IMR-90 (cell line): ENCODE data around the gene AUNIP. TPM values are rescaled to one million over a fixed set of nuclear protein-coding genes. Genes with fewer than 3 reads are reported as not detected.

Experiments
- ATAC-seq: fragments of 200-7000 bp; cut with Tn5 transposase; 2 replicates; pipeline ENCODE4 v1.9.1; 2020; ENCODE audit warnings: low read depth, mild to moderate bottlenecking, moderate library complexity
- BruUV-seq: library from RNA; stranded (reverse); fragments of 400-500 nt; replicated peaks from 2 replicates; lab custom pipeline; 2021; lab: Mats Ljungman, UMichigan
- CTCF ChIA-PET: fragments of 300-600 bp; formaldehyde crosslinking; extraction: SDS; loops from one replicate; lab custom pipeline; 2021; ENCODE audit warnings: antibody characterized with exemption; lab: Yijun Ruan, JAX
- POLR2A ChIA-PET: fragments of 300-600 bp; sonication (Branson Sonifier 250); formaldehyde crosslinking; loops from one replicate; lab custom pipeline; 2022; ENCODE audit warnings: antibody characterized with exemption; ENCODE audit not compliant: unreplicated experiment; lab: Charles Lee
- DNase-seq: peaks from one replicate; pipeline ENCODE4 v3.0.0; 2013
- H2AFZ ChIP-seq: replicated peaks from 2 replicates; pipeline ENCODE3; 2013; ENCODE audit warnings: low read length, mild to moderate bottlenecking; ENCODE audit not compliant: poor library complexity
- H2AK5ac ChIP-seq: 2 replicates; pipeline ENCODE4 v1.6.1; 2013; ENCODE audit warnings: low read depth, low read length, inconsistent platforms
- H2AK9ac ChIP-seq: replicated peaks from 2 replicates; pipeline ENCODE3; 2013; ENCODE audit warnings: mild to moderate bottlenecking, low read depth, low read length, moderate library complexity; ENCODE audit not compliant: poor library complexity
- H2BK120ac ChIP-seq: 2 replicates; pipeline ENCODE4 v1.6.1; 2013; ENCODE audit warnings: low read depth, low read length, inconsistent platforms
- H2BK15ac ChIP-seq: 3 replicates; pipeline ENCODE4 v1.6.1; 2013; ENCODE audit warnings: low read depth, low read length, inconsistent platforms
- H2BK20ac ChIP-seq: 2 replicates; pipeline ENCODE4 v1.6.1; 2013; ENCODE audit warnings: low read depth, mild to moderate bottlenecking, inconsistent platforms, low read length, moderate library complexity
- H2BK5ac ChIP-seq: 2 replicates; pipeline ENCODE4 v1.6.1; 2013; ENCODE audit warnings: mild to moderate bottlenecking, low read depth, low read length, inconsistent platforms; ENCODE audit not compliant: poor library complexity, severe bottlenecking
- H3K14ac ChIP-seq: replicated peaks from 2 replicates; pipeline ENCODE4 v1.6.1; 2013; ENCODE audit warnings: low read depth, low read length, inconsistent platforms
- H3K18ac ChIP-seq: 2 replicates; pipeline ENCODE4 v1.6.1; 2013; ENCODE audit warnings: low read depth, low read length, control low read depth
- H3K23ac ChIP-seq: 2 replicates; pipeline ENCODE4 v1.6.1; 2013; ENCODE audit warnings: low read depth, low read length, inconsistent platforms
- H3K27ac ChIP-seq: 2 replicates; pipeline ENCODE4 v1.5.1; 2013; ENCODE audit warnings: mild to moderate bottlenecking, control low read depth, low read length; ENCODE audit not compliant: insufficient read depth
- H3K27me3 ChIP-seq: 2 replicates; pipeline ENCODE4 v1.6.1; 2013; ENCODE audit warnings: low read length; ENCODE audit not compliant: control insufficient read depth, insufficient read depth
- H3K36me3 ChIP-seq: 2 replicates; pipeline ENCODE4 v1.6.1; 2013; ENCODE audit warnings: low read length, mixed read lengths; ENCODE audit not compliant: control insufficient read depth, insufficient read depth
- H3K4ac ChIP-seq: 2 replicates; pipeline ENCODE4 v1.6.1; 2013; ENCODE audit warnings: low read depth, low read length, inconsistent platforms
- H3K4me1 ChIP-seq: 2 replicates; pipeline ENCODE4 v1.6.1; 2013; ENCODE audit warnings: low read length, mixed read lengths; ENCODE audit not compliant: control insufficient read depth, insufficient read depth
- H3K4me2 ChIP-seq: 2 replicates; pipeline ENCODE4 v1.6.1; 2013; ENCODE audit warnings: low read depth, mild to moderate bottlenecking, control low read depth, low read length, moderate library complexity
- H3K4me3 ChIP-seq: 2 replicates; pipeline ENCODE4 v1.5.1; 2013; ENCODE audit warnings: low read depth, mild to moderate bottlenecking, control low read depth, low read length, moderate library complexity; ENCODE audit not compliant: insufficient read depth
- H3K56ac ChIP-seq: 2 replicates; pipeline ENCODE4 v1.6.1; 2013; ENCODE audit warnings: low read length, inconsistent platforms; ENCODE audit not compliant: insufficient read depth; ENCODE audit errors: extremely low read depth
- H3K79me1 ChIP-seq, 2 experiments: 2 replicates each; pipeline ENCODE4 v1.6.1; 2013; ENCODE audit warnings: low read length in 2 of 2, inconsistent platforms in 1 of 2, low read depth in 1 of 2
- H3K9ac ChIP-seq: 2 replicates; pipeline ENCODE4 v1.6.1; 2013; ENCODE audit warnings: low read depth, low read length, control low read depth
- H3K9me1 ChIP-seq: 2 replicates; pipeline ENCODE4 v1.6.1; 2013; ENCODE audit warnings: low read length, inconsistent platforms; ENCODE audit not compliant: insufficient read depth
- H3K9me3 ChIP-seq: 2 replicates; pipeline ENCODE4 v1.6.1; 2013; ENCODE audit warnings: low read length; ENCODE audit not compliant: control insufficient read depth, insufficient read depth
- H4K20me1 ChIP-seq: 2 replicates; pipeline ENCODE4 v1.6.1; 2013; ENCODE audit warnings: low read length, inconsistent platforms; ENCODE audit not compliant: insufficient read depth
- H4K5ac ChIP-seq: 2 replicates; pipeline ENCODE4 v1.6.1; 2013; ENCODE audit warnings: mild to moderate bottlenecking, low read depth, low read length, control low read depth
- H4K8ac ChIP-seq, 2 experiments: 2 replicates each; pipeline ENCODE4 v1.6.1; 2013; ENCODE audit warnings: low read depth in 2 of 2, low read length in 2 of 2, control low read depth in 1 of 2, inconsistent platforms in 1 of 2
- H4K91ac ChIP-seq: 2 replicates; pipeline ENCODE4 v1.6.1; 2013; ENCODE audit warnings: low read depth, low read length, inconsistent platforms; ENCODE audit not compliant: insufficient read depth
- FOS ChIP-seq: fragments of 150-350 bp; IDR thresholded peaks from 2 replicates; pipeline ENCODE4 v1.6.1; 2016; ENCODE audit warnings: low read depth, low read length
- RFX5 ChIP-seq: IDR thresholded peaks from 2 replicates; pipeline ENCODE4 v1.8.0; 2012; ENCODE audit warnings: low read depth, mild to moderate bottlenecking, low read length, moderate library complexity
- WGBS, 2 experiments: methylation state at CpG; one replicate each; pipeline versions ENCODE4 v1.1.5 to v1.1.7; 2013; ENCODE audit warnings: missing lambda C conversion rate in 2 of 2; ENCODE audit not compliant: insufficient read length in 1 of 2; ENCODE audit errors: extremely low coverage in 2 of 2; 5-methylcytosine and 5-hydroxymethylcytosine counted together
- dilution Hi-C: fragments of 300-500 bp; cut with HindIII; formaldehyde crosslinking; loops from one replicate; pipeline ENCODE4 v1.14.3; 2018; ENCODE audit warnings: low sequenced_read_pairs; ENCODE audit not compliant: unreplicated experiment
- in situ Hi-C: fragments of 300-500 bp; cut with MboI; formaldehyde crosslinking; loops from 3 replicates; pipeline ENCODE4 v1.14.3; 2019; ENCODE audit warnings: low sequenced_read_pairs, inconsistent platforms, mixed read lengths
- intact Hi-C: fragments of 100-400 bp; cut with micrococcal nuclease; formaldehyde crosslinking; loops from 2 replicates; pipeline ENCODE4 v1.10.0; 2022
- polyA plus RNA-seq, 3 experiments: library from polyadenylated mRNA; depleted of rRNA; stranded (reverse); fragments of >200 nt; gene quantifications; 2 replicates each; pipeline ENCODE4 v1.2.3, GENCODE V29; 2012; ENCODE audit warnings: low replicate concordance in 1 of 3
- total RNA-seq: library from RNA; depleted of rRNA; stranded (reverse); fragments of >200 nt; gene quantifications from 2 replicates; pipeline ENCODE4 v1.2.3, GENCODE V29; 2012
- TF ChIP-seq, protein P1 (sequence below): fragments of 150-350 bp; IDR thresholded peaks from 2 replicates; pipeline ENCODE4 v1.6.1; 2017; ENCODE audit warnings: mild to moderate bottlenecking, antibody characterized with exemption, low read length, low read depth

Gene AUNIP
- total and polyA plus RNA-seq, 2 of the 4 experiments (the other 2 are of a cell fraction), result 2.4 to 5.0 TPM

DNA sequence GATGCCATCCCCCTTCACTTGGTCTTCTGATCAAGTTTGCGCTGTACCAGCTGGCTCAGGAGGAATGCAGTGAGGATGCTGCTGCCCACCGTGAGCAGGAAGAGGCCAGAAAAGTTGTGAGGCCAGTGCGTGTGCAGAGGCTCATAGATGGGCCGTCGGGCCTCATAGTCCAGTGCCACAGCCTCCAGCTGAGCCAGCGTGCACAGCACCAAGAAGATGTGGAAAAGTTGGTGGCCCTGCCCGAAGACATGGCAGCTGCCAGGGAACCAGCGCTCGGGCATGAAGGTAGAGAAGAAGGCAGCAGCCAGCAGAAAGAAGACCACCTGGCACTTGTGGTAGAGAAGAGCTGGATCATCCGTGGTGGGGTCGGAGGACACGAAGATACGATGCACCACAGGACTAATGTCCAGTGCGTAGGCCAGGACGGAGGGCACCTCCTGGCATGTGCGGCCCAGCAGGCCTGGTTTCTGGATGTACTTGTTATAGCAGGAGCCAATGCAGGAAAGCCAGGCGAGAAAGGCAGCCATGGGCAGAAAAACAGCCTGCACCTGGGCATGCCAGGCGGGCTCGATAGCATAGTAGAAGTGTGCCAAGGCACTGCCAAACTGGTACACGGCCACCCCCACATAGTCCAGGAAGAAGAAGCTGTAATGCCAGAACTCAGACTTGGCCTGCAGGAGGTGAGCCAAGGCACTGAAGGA lies 3.7 kb upstream of the AUNIP start:
- no peak overlapping the region for H4K91ac ChIP-seq
- in situ Hi-C loops, result no loop called here

More for the DNA sequence above, 3.7 kb upstream of the AUNIP start:
- Histone ChIP-seq H2AFZ (no peak overlapping the region), H3K79me1 (peaks cover 10 to 30% of the 10 kb centered on the region in 2 experiments; a peak in 3 of 4 replicates), H3K4me3 (no peak overlapping the region), H4K5ac (no peak overlapping the region), H3K18ac (no peak overlapping the region), H2BK20ac (no peak overlapping the region), H3K27ac (no peak overlapping the region), H3K36me3 (peaks cover 25% of the 10 kb centered on the region), H3K4me2 (no peak overlapping the region), H2BK15ac (no peak overlapping the region), H3K23ac (no peak overlapping the region), H3K56ac (no peak overlapping the region), H3K9me3 (no peaks in the 10 kb centered on the region), H3K27me3 (no peaks in the 10 kb centered on the region), H2BK5ac (no peak overlapping the region), H3K4ac (no peak overlapping the region), H4K20me1 (peaks cover 5% of the 10 kb centered on the region; the same call in 1 of the 2 replicates), H2AK9ac (no peak overlapping the region), H3K14ac (no peak overlapping the region), H4K8ac (no peak overlapping the region), H3K4me1 (no peaks in the 10 kb centered on the region; the same call in 1 of the 2 replicates), H2BK120ac (no peak overlapping the region), H2AK5ac (no peak overlapping the region), H3K9ac (no peak overlapping the region), H3K9me1 (no peaks in the 10 kb centered on the region; the same call in none of the 2 replicates)
- TF ChIP-seq RFX5, result no peak
- TF ChIP-seq, protein P1, sequence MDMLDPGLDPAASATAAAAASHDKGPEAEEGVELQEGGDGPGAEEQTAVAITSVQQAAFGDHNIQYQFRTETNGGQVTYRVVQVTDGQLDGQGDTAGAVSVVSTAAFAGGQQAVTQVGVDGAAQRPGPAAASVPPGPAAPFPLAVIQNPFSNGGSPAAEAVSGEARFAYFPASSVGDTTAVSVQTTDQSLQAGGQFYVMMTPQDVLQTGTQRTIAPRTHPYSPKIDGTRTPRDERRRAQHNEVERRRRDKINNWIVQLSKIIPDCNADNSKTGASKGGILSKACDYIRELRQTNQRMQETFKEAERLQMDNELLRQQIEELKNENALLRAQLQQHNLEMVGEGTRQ, result no peak
- TF ChIP-seq FOS, result no peak
- dilution Hi-C loops, result no loop called here
- ChIA-PET POLR2A (no interaction called here), CTCF (no interaction called here)
- DNase-seq (no peak), ATAC-seq (no peak)
- no TSS peak for BruUV-seq
- intact Hi-C loops, result no loop called here
- 100% methylated on average over 3 of the region's 20 CpGs; no CpG with 5 or more reads in 1 of the 2 experiments for WGBS, 2 experiments
